Measurements from ENCODE around the gene PDXDC1. TPM values are rescaled to one million over a fixed set of nuclear protein-coding genes. Genes with fewer than 3 reads are reported as not detected.
"Not testable (repeated sequence)": the region's sequence is repeated elsewhere in the genome, so short reads cannot be mapped to it uniquely, and the experiment has no call there.

PDXDC1 gene
- total RNA-seq, 1 experiment from 2014 or later, result 62.6 TPM

- H3K4me1 ChIP-seq (ENCODE audit: insufficient read depth, low read length); DNase-seq; ATAC-seq; POLR2A ChIA-PET (ENCODE audit: unreplicated experiment); H3K27ac ChIP-seq (ENCODE audit: low read length); H3F3A ChIP-seq (ENCODE audit: low read length, unreplicated experiment); H3K36me3 ChIP-seq (ENCODE audit: low read depth, low read length); BruUV-seq (replicated peaks); H3K4me3 ChIP-seq (ENCODE audit: low read length); intact Hi-C loops (cut with micrococcal nuclease); H3K9ac ChIP-seq (ENCODE audit: low read length); H3K9me3 ChIP-seq (ENCODE audit: low read length); CTCF ChIA-PET; H3K9me2 ChIP-seq (replicated peaks; ENCODE audit: low read length); H3K4me2 ChIP-seq (ENCODE audit: low read length); H3K79me2 ChIP-seq (ENCODE audit: low read length); H3K27me3 ChIP-seq (ENCODE audit: low read length); H2AFZ ChIP-seq (ENCODE audit: low read length); H4K20me1 ChIP-seq (ENCODE audit: low read length): not testable (repeated sequence)
Measured at GRCh38 chr16:15168303-15168702, 193.5 kb downstream of the PDXDC1 start.

- BruUV-seq (replicated peaks); H3F3A ChIP-seq (ENCODE audit: low read length, unreplicated experiment); H3K9ac ChIP-seq (ENCODE audit: low read length); intact Hi-C loops (cut with micrococcal nuclease); H2AFZ ChIP-seq (ENCODE audit: low read length); H3K36me3 ChIP-seq (ENCODE audit: low read depth, low read length); H3K4me3 ChIP-seq (ENCODE audit: low read length); H3K27me3 ChIP-seq (ENCODE audit: low read length); ATAC-seq; POLR2A ChIA-PET (ENCODE audit: unreplicated experiment); H3K4me2 ChIP-seq (ENCODE audit: low read length); H4K20me1 ChIP-seq (ENCODE audit: low read length); H3K9me2 ChIP-seq (replicated peaks; ENCODE audit: low read length); H3K27ac ChIP-seq (ENCODE audit: low read length); DNase-seq; H3K9me3 ChIP-seq (ENCODE audit: low read length); CTCF ChIA-PET; H3K4me1 ChIP-seq (ENCODE audit: insufficient read depth, low read length); H3K79me2 ChIP-seq (ENCODE audit: low read length): not testable (repeated sequence)
Measured at GRCh38 chr16:15168953-15169652, 194.3 kb downstream of the PDXDC1 start.

DNA sequence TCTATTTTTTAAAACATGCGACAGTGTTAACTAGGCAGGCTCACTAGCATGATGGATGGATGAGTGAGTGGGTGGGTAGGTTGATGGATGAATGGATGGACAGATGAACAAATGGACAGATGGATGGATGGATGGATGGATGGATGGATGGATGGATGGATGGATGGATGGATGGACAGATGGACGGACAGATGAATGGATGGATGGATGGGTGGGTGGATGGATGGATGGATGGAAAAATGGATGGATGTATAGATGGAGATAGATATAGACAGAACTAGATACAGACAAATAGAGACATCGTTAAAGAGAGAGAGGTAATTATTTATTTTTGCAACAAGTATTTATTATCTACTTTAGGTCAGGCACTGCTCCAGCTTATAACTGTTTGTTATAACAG, 205.1 kb downstream of the PDXDC1 start:
- H3K9ac ChIP-seq (ENCODE audit: low read length); CTCF ChIA-PET; DNase-seq; H3K9me3 ChIP-seq (ENCODE audit: low read length); H4K20me1 ChIP-seq (ENCODE audit: low read length); POLR2A ChIA-PET (ENCODE audit: unreplicated experiment); H3K4me3 ChIP-seq (ENCODE audit: low read length); H3K36me3 ChIP-seq (ENCODE audit: low read depth, low read length); H3K4me1 ChIP-seq (ENCODE audit: insufficient read depth, low read length); H3K27me3 ChIP-seq (ENCODE audit: low read length); H3F3A ChIP-seq (ENCODE audit: low read length, unreplicated experiment); H3K79me2 ChIP-seq (ENCODE audit: low read length); BruUV-seq (replicated peaks); H3K9me2 ChIP-seq (replicated peaks; ENCODE audit: low read length); ATAC-seq; intact Hi-C loops (cut with micrococcal nuclease); H2AFZ ChIP-seq (ENCODE audit: low read length); H3K4me2 ChIP-seq (ENCODE audit: low read length); H3K27ac ChIP-seq (ENCODE audit: low read length): not testable (repeated sequence)

GRCh38 chr16:15180946-15181345, 206.1 kb downstream of the PDXDC1 start:
- H3K9me2 ChIP-seq (replicated peaks; ENCODE audit: low read length); H3K9me3 ChIP-seq (ENCODE audit: low read length); H3K27me3 ChIP-seq (ENCODE audit: low read length); H3K4me2 ChIP-seq (ENCODE audit: low read length); ATAC-seq; DNase-seq; H3K9ac ChIP-seq (ENCODE audit: low read length); H3K4me1 ChIP-seq (ENCODE audit: insufficient read depth, low read length); POLR2A ChIA-PET (ENCODE audit: unreplicated experiment); H4K20me1 ChIP-seq (ENCODE audit: low read length); H3K79me2 ChIP-seq (ENCODE audit: low read length); BruUV-seq (replicated peaks); intact Hi-C loops (cut with micrococcal nuclease); H3K36me3 ChIP-seq (ENCODE audit: low read depth, low read length); H3K4me3 ChIP-seq (ENCODE audit: low read length); H2AFZ ChIP-seq (ENCODE audit: low read length); H3K27ac ChIP-seq (ENCODE audit: low read length); H3F3A ChIP-seq (ENCODE audit: low read length, unreplicated experiment); CTCF ChIA-PET: not testable (repeated sequence)

DNA sequence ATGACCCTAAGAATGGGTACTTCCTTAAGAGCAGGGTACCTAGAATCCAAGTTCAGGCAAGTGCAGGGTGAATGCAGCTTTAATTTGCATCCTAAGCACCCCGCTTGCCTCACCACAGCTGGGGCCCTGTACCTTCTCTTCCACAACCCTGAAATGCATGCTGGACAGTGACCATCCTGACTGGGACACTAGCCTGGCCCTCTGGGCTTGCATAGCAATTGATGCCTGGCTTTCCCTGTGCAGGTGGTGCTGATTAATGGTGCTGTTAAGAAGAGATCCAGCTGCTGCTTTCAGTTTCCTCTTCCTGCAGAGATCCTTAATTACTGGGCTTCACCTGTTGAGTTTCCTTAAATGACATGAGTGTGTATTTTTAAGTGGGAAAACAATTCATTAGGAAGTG, 209.2 kb downstream of the PDXDC1 start:
- H3K27ac ChIP-seq (ENCODE audit: low read length); H3K9me3 ChIP-seq (ENCODE audit: low read length); CTCF ChIA-PET; H3K9me2 ChIP-seq (replicated peaks; ENCODE audit: low read length); H3K9ac ChIP-seq (ENCODE audit: low read length); ATAC-seq; H3K4me3 ChIP-seq (ENCODE audit: low read length); H3K79me2 ChIP-seq (ENCODE audit: low read length); H3K36me3 ChIP-seq (ENCODE audit: low read depth, low read length); intact Hi-C loops (cut with micrococcal nuclease); H3K4me2 ChIP-seq (ENCODE audit: low read length); DNase-seq; H2AFZ ChIP-seq (ENCODE audit: low read length); BruUV-seq (replicated peaks); POLR2A ChIA-PET (ENCODE audit: unreplicated experiment); H3F3A ChIP-seq (ENCODE audit: low read length, unreplicated experiment); H3K27me3 ChIP-seq (ENCODE audit: low read length); H3K4me1 ChIP-seq (ENCODE audit: insufficient read depth, low read length); H4K20me1 ChIP-seq (ENCODE audit: low read length): not testable (repeated sequence)

Small RNAs within 50 kb of the gene (microRNA-seq; reads per million reads assigned to microRNA genes)
- not detected for gene MIR1972-1 (ENCODE audit: unreplicated experiment)
- gene MIR3180-4 (ENCODE audit: unreplicated experiment), result not detected
- not detected for gene MIR6511A1 (ENCODE audit: unreplicated experiment)
- not detected for gene MIR6511B2 (ENCODE audit: unreplicated experiment)
- gene MIR6770-1 (ENCODE audit: unreplicated experiment), result not detected

Other genes starting within 250 kb of the PDXDC1 start
- gene NPIPA2, start 232.5 kb upstream of the PDXDC1 start, total RNA-seq (2014; rRNA removed), result 0.98 and 1.4 TPM in 2 replicates
- 72.4 and 76.1 TPM in 2 replicates for gene NOMO1, start 141.3 kb upstream of the PDXDC1 start, total RNA-seq (2014; rRNA removed)
- 10.9 and 16.8 TPM in 2 replicates for gene NPIPA1, start 37.6 kb upstream of the PDXDC1 start, total RNA-seq (2014; rRNA removed)
- gene NTAN1, start 81.0 kb downstream of the PDXDC1 start, total RNA-seq (2014; rRNA removed), result 23.8 and 32.0 TPM in 2 replicates
- gene RRN3, start 119.2 kb downstream of the PDXDC1 start, total RNA-seq (2014; rRNA removed), result 29.9 and 35.3 TPM in 2 replicates